Measurements from ENCODE around the gene TJAP1.
"Not testable (repeated sequence)": the region's sequence is repeated elsewhere in the genome, so short reads cannot be mapped to it uniquely, and the experiment has no call there.

The TJAP1 gene

GRCh38 chr6:43481075-43481474, 3.7 kb downstream of the TJAP1 start:
- no peak for DNase-seq (ENCODE audit: low read depth in 2 of 2)

GRCh38 chr6:43481591-43482236, 4.3 kb downstream of the TJAP1 start:
- DNase-seq (ENCODE audit: low read depth in 2 of 2): no peak

- no peak for DNase-seq (ENCODE audit: low read depth in 2 of 2)
Measured at GRCh38 chr6:43488667-43489276, 11.4 kb downstream of the TJAP1 start.

- DNase-seq (ENCODE audit: low read depth in 2 of 2): no peak
Measured at GRCh38 chr6:43489277-43490072, 12.1 kb downstream of the TJAP1 start.

- DNase-seq (ENCODE audit: low read depth in 2 of 2): no peak
Measured at GRCh38 chr6:43490523-43490939, 13.2 kb downstream of the TJAP1 start.

- no peak for DNase-seq (ENCODE audit: low read depth in 2 of 2)
Measured at GRCh38 chr6:43491750-43492661, 14.6 kb downstream of the TJAP1 start.

- DNase-seq (ENCODE audit: low read depth in 2 of 2): no peak
Measured at GRCh38 chr6:43492673-43493072, 15.3 kb downstream of the TJAP1 start.

- DNase-seq (ENCODE audit: low read depth in 2 of 2): no peak
Measured at GRCh38 chr6:43493230-43493629, 15.9 kb downstream of the TJAP1 start.

GRCh38 chr6:43493833-43494232, 16.5 kb downstream of the TJAP1 start:
- DNase-seq (ENCODE audit: low read depth in 2 of 2): no peak

- DNase-seq (ENCODE audit: low read depth in 2 of 2): no peak
Measured at GRCh38 chr6:43494321-43494720, 17.0 kb downstream of the TJAP1 start.

GRCh38 chr6:43494766-43495165, 17.4 kb downstream of the TJAP1 start:
- no peak for DNase-seq (ENCODE audit: low read depth in 2 of 2)

- no peak for DNase-seq (ENCODE audit: low read depth in 2 of 2)
Measured at GRCh38 chr6:43495409-43495941, 18.1 kb downstream of the TJAP1 start.

GRCh38 chr6:43496370-43497128, 19.2 kb downstream of the TJAP1 start:
- DNase-seq (ENCODE audit: low read depth in 2 of 2): no peak

- DNase-seq (ENCODE audit: low read depth in 2 of 2): no peak
Measured at GRCh38 chr6:43497129-43497396, 19.7 kb downstream of the TJAP1 start.

- no peak for DNase-seq (ENCODE audit: low read depth in 2 of 2)
Measured at GRCh38 chr6:43497689-43498088, 20.3 kb downstream of the TJAP1 start.

GRCh38 chr6:43498291-43498690, 20.9 kb downstream of the TJAP1 start:
- DNase-seq (ENCODE audit: low read depth in 2 of 2): not testable (repeated sequence)

- DNase-seq (ENCODE audit: low read depth in 2 of 2): no peak
Measured at GRCh38 chr6:43499028-43499815, 21.9 kb downstream of the TJAP1 start.

GRCh38 chr6:43500921-43501320, 23.6 kb downstream of the TJAP1 start:
- DNase-seq (ENCODE audit: low read depth in 2 of 2): no peak

GRCh38 chr6:43502666-43503065, 25.3 kb downstream of the TJAP1 start:
- DNase-seq (ENCODE audit: low read depth in 2 of 2): no peak

- no peak for DNase-seq (ENCODE audit: low read depth in 2 of 2)
Measured at GRCh38 chr6:43503443-43503842, 26.1 kb downstream of the TJAP1 start.

All from stimulated activated CD8-positive, alpha-beta memory T cell treated with anti-CD3 and anti-CD28 coated beads, Interleukin-7, amount 100 ng/mL, for 1 hour (primary cell).